Endothelial cell of umbilical vein (primary cell): Measurements from ENCODE around the gene HVCN1.

ENCODE experiments used
- EZH2 ChIP-seq: IDR thresholded peaks from 2 replicates; pipeline ENCODE4 v1.6.1; 2012; ENCODE audit warnings: borderline replicate concordance, low read depth, mild to moderate bottlenecking, moderate library complexity, low read length, inconsistent platforms; ENCODE audit not compliant: severe bottlenecking
- JUN ChIP-seq: IDR thresholded peaks from 2 replicates; pipeline ENCODE4 v1.6.1; 2011; ENCODE audit warnings: borderline replicate concordance, low read depth; ENCODE audit not compliant: insufficient read length, insufficient read depth
- MYC ChIP-seq: IDR thresholded peaks from one replicate; pipeline ENCODE4 v1.6.1; 2011; ENCODE audit warnings: mild to moderate bottlenecking, low read depth, low read length
- POLR2A ChIP-seq: IDR thresholded peaks from 2 replicates; pipeline ENCODE4 v1.6.1; 2012; ENCODE audit warnings: low read depth, mild to moderate bottlenecking, control low read depth, low read length
- TF ChIP-seq, protein P1 (sequence below), 2 donors: IDR thresholded peaks; 1 replicate in 1 of 2; 2 replicates in 1 of 2; pipeline ENCODE4 v1.5.1; 2011; ENCODE audit warnings: low read length in 2 of 2, mild to moderate bottlenecking in 2 of 2, moderate library complexity in 2 of 2, control low read depth in 1 of 2, inconsistent platforms in 1 of 2, low read depth in 1 of 2; ENCODE audit not compliant: insufficient read depth in 1 of 2; ENCODE audit errors: extremely low read depth in 1 of 2
- TF ChIP-seq, protein P2 (sequence below): IDR thresholded peaks from 2 replicates; pipeline ENCODE4 v1.6.1; 2011; ENCODE audit not compliant: insufficient read depth, insufficient read length

DNA sequence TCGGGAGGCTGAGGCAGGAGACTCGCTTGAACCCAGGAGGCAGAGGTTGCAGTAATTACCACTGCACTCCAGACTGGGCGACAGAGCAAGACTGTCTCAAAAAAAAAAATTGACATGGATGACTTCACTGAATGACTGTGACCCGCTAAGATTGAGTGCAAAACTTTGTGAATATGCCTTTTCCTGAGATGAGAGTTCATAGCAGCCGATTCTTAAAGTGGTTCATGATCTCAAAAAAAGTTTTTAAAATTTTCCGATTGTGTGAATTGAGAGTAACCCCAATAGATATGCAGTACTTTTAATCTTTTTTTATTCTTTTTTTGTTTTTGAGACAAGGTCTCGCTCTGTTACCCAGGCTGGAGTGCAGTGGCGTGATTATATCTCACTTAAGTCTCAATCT, 73.7 kb downstream of the HVCN1 start:
- TF ChIP-seq, protein P1, sequence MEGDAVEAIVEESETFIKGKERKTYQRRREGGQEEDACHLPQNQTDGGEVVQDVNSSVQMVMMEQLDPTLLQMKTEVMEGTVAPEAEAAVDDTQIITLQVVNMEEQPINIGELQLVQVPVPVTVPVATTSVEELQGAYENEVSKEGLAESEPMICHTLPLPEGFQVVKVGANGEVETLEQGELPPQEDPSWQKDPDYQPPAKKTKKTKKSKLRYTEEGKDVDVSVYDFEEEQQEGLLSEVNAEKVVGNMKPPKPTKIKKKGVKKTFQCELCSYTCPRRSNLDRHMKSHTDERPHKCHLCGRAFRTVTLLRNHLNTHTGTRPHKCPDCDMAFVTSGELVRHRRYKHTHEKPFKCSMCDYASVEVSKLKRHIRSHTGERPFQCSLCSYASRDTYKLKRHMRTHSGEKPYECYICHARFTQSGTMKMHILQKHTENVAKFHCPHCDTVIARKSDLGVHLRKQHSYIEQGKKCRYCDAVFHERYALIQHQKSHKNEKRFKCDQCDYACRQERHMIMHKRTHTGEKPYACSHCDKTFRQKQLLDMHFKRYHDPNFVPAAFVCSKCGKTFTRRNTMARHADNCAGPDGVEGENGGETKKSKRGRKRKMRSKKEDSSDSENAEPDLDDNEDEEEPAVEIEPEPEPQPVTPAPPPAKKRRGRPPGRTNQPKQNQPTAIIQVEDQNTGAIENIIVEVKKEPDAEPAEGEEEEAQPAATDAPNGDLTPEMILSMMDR (IDR thresholded peaks at IDR 0.05; ENCODE audit: extremely low read depth in 1 of 2, insufficient read depth in 1 of 2, low read depth in 1 of 2, low read length in 2 of 2): no peak
- TF ChIP-seq POLR2A (no peak), MYC (no peak), JUN (no peak), EZH2 (no peak)
- TF ChIP-seq, protein P2, sequence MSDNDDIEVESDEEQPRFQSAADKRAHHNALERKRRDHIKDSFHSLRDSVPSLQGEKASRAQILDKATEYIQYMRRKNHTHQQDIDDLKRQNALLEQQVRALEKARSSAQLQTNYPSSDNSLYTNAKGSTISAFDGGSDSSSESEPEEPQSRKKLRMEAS: no peak
